Gastroesophageal sphincter (tissue), 3 donors: ENCODE data around the gene SERTAD2.

Experiments used
- CTCF ChIP-seq, 4 experiments: fragments of 200-600 bp in 2 of 4; fragments of 450-650 bp in 2 of 4; sonication (generic) in 1 of 4; IDR thresholded peaks; one replicate each; pipeline ENCODE4 v1.5.1; 2017 to 2019; ENCODE audit warnings: antibody characterized with exemption in 4 of 4, mild to moderate bottlenecking in 2 of 4, moderate library complexity in 2 of 4
- POLR2AphosphoS5 ChIP-seq: sonication (generic); formaldehyde crosslinking; IDR thresholded peaks from one replicate; pipeline ENCODE4 v1.6.1; 2017; ENCODE audit warnings: antibody characterized with exemption

GRCh38 chr2:64637931-64638330, 15.8 kb downstream of the SERTAD2 start:
- TF ChIP-seq CTCF (IDR thresholded peaks at IDR 0.05), result no peak
- TF ChIP-seq POLR2AphosphoS5, result no peak
